Stimulated activated CD4-positive, alpha-beta T cell treated with anti-CD3 and anti-CD28 coated beads, TNF-alpha, amount 100 ng/mL, for 24 hours (primary cell): ENCODE results near the gene TMEM52.
A peak's percentile ranks its signal among the peaks of the same experiment; 100 is the strongest.

Experiments used
- DNase-seq, 3 experiments: peaks; one replicate each; pipeline ENCODE4 v3.0.0-alpha.2; 2020; ENCODE audit warnings: low read depth in 3 of 3

The TMEM52 gene

DNA sequence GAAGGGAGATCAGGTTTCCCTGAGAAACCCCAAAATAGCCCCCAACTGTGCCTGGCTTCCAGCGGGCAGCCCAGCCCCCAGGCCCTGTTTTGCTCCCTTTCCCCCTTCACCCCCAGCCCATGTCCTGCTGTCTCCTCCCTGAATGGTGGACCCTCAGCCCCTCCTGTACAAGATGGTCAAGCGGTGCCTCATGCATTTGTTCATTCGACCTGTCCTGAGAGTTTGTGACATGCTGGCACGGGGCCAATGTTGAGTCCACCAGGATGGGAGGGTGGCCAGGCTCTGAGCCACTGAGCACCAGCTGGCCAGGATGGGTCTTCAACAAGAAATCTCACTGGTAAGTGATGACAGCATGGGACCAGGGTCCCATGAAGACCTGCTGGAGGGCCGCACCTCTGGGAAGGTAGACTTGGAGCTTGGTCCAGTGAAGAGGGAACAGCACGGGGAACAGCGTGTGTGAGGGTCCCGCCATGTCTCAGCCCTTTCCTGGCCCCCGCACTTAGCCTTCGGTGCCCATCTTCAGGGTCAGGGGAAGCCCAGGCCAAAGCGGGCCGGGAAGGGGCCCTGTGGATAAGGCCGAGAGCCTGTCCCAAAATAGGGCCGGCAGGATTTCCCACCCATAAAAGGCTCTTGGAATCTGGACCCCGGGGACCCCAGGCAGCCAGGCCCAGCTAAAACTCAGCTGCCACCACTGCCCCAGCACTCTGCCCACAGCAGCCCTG lies 3.9 kb downstream of the TMEM52 start, which contains the start of gene CALML6:
Gene CALML6, plus strand, starts transcription at position 290 of the 722 bp plus-strand sequence. Its CDS starts 21 bp downstream, at position 311.
- DNase-seq: no peak

DNA sequence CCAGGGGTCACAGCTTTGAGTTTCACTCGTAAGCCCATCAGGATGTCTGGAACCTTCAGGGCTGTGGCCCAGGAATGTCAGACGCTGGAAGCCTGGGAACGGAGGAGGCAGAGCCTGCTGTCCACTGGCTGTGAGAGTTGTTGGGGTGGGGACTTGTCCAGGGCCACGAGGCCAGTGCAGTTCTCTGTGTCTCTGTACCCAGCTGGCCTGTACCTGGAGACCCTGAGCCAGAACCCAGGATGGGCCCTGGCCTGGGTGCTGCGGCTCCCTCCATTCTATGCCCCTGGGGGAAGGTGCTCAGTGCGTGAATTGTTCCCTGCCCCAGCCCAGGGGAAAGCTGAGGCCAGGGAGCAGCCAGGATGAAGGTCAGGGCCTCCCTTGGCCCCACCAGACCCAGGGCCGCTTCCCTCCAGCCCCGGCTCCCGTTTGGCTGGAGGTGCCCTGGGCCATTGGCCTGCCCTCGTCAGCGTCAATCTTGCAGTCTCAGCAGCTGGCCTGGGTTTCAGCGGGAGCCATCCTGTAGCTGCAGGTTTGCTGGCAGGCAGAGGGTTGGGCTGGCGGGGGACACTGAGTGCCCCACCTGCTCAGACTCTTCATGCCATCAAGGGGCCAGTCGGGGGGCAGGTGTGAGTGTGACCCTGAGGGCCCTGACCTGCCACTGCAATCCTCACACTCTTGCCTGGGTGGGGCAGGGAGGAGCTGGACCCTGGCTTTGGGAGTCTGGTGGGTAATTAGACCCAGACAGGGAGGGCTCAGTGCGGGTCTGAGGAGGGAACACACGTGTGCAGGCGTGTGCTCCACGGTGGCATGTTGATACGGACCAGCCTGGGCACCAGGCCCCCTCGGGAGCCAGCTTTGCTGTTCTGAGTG lies 4.7 kb downstream of the TMEM52 start:
- DNase-seq: no peak

DNA sequence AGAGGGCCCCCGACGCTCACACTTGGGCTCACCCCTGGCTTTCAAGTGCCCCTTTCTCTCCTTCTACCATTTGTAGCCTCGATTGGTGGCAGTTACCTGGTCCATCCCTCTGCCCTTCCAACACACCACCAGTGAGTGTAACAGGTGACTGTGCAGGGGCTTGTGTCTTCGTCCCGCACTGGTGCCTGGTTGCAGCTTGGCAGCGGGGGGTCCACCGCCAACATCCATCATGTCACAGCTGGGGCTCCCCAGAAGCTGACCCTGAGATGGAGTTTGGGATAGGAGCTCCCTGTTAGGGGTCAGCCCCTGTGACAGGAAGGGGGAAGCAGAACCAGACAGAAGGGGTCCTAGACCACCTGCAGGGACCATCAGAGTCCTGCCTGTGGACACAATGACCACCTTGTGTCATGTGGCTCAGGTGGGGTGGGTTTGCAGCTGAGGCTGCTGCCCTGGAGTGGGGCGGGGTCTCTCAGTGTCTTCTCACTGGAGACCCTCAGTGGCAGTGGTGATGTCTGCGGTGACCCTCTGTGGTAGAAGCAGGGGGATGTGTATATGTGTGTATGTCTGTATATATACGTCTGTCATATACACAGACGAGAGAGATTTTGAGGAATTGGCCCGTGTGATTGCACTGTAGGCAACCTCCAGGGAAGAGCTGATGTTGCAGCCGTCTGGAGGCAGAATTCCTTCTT lies 7.6 kb downstream of the TMEM52 start:
- DNase-seq: no peak

- DNase-seq: no peak
Observed at GRCh38 chr1:1910651-1911331, 8.3 kb downstream of the TMEM52 start.

DNA sequence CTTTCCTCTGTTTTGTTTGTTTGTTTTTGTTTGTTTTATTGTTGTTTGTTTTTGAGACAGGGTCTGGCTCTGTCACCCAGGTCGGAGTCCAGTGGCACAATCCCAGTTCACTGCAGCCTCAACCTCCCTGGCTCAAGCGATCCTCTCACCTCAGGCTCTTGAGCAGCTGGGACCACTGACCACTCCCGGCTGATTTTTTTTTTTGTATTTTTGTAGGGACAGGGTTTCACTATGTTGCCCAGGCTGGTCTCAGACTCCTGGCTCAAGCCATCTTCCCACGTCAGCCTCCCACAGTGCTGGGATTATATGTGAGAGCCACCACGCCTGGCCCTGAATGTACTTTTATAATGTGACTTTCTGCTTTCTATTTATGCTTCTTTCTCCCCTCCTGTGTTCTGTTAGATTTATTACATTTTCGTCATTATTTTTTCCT lies 9.0 kb downstream of the TMEM52 start:
- DNase-seq: no peak

- DNase-seq: no peak
Observed at GRCh38 chr1:1908506-1908791, 10.6 kb downstream of the TMEM52 start.

- no peak for DNase-seq
Observed at GRCh38 chr1:1907098-1907736, 11.9 kb downstream of the TMEM52 start.

DNA sequence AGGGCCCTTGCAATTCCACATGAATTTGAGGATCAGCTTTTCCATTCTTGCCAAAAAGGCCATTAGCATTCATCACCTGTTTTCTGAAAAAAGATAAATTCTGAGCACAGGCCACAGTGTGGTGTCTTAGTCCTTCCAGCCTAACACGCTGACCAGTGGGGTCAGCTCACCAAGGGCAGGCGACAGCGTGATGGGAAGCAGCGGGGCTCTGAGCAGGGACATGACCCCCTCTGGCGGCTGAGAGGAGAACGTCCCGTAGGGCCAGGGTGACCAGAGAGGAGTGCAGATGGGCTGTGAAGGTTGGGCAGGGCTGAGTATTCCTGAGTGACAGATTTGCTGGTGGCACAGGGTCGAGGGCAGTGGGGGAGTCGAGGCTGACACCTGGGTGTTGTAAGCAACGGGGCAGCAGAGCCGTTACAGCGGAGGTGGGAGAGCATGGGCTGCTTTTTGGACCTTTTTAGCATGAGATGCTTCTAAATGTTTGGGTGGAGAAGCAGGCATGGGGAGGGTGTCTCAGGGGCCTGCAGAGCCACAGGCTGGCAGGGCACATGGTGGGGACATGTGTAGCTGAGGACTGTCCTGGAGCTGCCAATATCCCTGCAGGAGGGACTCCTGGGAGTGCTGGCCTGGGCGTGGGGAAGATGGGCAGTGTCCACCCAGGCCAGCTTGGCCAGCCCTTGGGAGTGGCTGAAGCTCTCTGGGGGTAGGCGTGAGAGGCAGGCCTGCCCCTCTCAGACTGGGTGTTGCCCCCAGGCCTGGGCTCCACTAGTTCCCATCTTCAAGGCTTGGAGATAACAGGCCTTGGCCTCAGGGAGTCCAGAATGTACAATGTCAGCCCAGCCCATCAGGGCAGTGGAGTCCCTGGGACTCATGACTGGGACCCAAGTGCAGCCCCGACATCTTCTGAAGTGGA lies 12.6 kb downstream of the TMEM52 start:
- DNase-seq: peak in 2 of 3 experiments; percentile 50 to 65

DNA sequence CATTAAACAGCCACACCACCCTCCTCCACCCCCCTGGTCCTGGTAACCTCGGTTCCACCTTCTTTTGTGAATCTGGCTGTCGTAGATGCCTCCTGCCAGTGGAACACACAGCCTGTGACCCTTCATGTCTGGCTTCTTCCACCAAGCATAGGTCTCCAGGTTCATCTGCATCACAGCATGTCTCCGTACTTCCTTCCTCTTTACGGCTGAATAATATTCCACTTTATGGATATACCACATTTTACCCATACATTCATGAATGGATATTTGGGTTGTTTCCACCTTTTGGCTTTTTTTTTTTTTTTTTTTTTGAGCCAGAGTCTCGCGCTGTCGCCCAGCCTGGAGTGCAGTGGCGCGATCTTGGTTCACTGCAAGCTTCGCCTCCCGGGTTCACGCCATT lies 15.9 kb downstream of the TMEM52 start:
- no peak for DNase-seq

GRCh38 chr1:1901641-1902294 lies 17.3 kb downstream of the TMEM52 start:
- no peak for DNase-seq

DNA sequence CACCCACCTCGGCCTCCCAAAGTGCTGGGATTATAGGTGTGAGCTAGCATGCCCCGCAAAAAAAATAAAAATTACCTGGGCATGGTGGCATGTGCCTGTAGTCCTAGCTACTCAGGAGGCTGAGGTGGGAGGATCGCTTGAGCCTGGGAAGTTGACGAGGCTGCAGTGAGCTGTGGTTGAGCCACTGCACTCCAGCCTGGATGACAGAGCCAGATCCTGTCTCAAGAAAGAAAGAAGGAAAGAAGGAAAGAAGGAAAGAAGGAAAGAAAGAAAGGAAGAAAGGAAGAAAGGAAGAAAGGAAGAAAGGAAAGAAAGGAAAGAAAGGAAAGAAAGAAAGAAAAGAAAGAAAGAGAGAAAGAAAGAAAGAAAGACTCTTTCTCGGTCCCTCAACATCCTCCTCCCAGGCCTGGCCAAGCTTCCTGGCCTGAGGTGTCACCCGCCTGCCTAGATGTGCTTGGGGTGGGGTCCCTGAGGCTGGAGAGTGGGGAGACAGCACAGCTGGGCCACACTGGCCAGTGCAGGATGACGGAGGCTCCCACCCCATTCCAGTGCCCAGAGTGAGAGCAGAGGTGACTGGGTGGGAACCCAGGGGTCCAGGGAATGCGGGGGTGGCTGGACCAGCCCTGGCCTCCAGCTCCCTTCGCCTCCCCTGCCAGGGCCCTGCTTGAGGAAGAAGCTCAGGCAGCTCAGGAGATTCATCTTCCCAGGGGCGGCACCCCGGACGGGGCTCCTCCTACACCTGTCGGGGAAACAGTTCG lies 18.0 kb downstream of the TMEM52 start:
- no peak for DNase-seq

DNA sequence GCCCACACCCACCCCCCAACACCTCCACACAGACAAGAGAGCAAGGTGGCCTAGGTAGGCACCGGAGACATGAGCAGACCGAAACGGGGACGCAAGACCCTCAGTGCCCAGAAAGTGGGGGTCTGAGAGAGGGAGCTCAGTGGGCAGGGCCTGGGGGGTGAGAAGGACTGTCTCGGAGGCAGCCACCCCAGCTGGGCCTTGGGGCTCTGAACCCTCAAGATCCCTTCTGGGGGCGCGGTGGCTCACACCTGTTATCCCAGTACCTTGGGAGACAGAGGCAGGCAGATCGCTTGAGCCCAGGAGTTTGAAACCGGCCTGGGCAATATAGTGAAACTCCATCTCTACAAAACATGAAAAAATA lies 19.1 kb downstream of the TMEM52 start:
- DNase-seq: no peak

GRCh38 chr1:1899266-1899966 lies 19.7 kb downstream of the TMEM52 start:
- no peak for DNase-seq

- no peak for DNase-seq
Observed at GRCh38 chr1:1898246-1898933, 20.7 kb downstream of the TMEM52 start.

DNA sequence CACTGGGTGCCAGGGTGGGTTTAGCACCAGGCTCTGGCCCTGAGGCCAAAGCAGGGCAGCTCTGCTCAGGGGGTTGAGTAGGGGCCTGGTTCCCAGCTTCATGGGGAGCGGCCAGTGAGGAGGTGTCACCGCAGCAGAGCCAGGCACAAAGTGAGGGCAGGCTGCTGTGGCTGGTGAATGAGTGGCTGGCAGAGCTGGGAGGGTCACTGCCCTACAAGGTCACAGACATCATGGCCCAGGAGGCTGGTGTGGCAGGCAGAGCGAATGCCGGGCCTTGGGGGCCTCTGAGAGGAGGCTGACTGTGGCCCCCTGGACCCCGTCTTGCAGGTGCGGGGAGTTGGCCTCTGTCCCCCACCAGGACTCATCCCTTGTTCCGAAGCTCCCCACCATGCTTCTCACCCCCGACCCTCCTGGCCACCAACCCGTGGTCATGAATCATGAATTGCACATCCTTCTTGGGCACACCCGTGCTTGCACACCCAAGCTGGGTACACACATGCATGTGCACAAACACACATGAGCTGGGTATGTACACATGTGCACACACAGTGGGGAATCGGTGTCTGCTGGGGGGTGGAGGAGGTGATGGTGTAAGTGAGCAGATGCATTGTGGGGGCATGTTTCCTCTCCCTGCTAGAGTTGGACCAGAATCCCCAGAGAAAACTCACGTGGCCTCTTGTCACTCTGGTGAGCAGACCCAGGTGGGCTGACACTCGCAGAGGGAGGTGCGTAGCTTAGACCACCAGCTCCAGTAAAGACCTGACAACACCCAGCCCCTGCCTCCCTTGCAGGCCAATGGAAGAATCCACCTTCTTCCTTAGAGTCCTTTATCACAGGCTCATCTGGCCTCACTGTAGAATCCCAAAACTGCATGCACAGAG lies 23.4 kb downstream of the TMEM52 start:
- DNase-seq: no peak

- DNase-seq: no peak
Observed at GRCh38 chr1:1895060-1895418, 24.0 kb downstream of the TMEM52 start.
